Fibroblast of skin of scalp (primary cell): ENCODE data around the gene TNFRSF14.
A peak's percentile ranks its signal among the peaks of the same experiment; 100 is the strongest.

Experiments
- DNase-seq: peaks from one replicate; pipeline ENCODE4 v3.0.0-alpha.2; 2013

TNFRSF14 gene

DNA sequence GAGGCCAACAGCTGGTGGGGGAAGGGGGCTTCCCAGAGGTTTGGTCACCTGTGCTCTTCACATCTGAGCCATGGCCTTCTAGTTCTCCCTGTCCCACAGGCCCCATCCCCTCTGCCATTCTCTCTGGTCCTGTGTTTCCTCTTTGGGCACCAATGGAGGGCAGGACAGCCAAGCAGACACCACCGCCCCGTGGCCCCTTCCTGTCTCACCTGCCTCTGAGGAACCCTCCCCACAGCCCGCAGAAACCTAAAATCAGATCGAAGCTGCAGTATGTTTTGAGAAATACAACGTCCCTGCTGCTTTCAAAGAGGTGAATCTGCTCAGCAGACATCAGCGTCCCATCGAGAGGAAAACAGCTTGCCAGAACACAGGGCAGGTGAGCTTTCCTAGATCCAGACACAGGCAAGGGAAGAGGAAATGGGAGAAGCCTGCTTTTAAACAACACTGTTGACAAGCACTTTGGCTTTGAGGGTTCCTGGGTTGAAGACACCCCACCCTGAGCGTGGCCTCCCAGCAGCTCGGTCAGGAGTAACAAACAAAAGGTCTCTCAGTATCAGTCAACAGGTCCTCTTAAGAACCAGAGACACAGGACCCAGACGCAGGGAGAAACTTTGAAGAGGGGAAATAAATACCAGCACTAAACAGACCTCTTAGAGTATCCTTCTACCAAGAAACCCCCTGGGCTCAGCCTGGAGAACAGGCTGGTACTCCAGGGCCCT lies 32.1 kb upstream of the TNFRSF14 start:
- DNase-seq: no peak

- DNase-seq: no peak
These were observed 30.6 kb upstream of the TNFRSF14 start for GRCh38 chr1:2525572-2525919.

GRCh38 chr1:2525920-2526823 lies 30.0 kb upstream of the TNFRSF14 start, which contains the start of gene PANK4:
PANK4 (minus strand) TSS chr1:2526596; CDS start chr1:2526587, 9 bp downstream.
- DNase-seq: peak; percentile 94

DNA sequence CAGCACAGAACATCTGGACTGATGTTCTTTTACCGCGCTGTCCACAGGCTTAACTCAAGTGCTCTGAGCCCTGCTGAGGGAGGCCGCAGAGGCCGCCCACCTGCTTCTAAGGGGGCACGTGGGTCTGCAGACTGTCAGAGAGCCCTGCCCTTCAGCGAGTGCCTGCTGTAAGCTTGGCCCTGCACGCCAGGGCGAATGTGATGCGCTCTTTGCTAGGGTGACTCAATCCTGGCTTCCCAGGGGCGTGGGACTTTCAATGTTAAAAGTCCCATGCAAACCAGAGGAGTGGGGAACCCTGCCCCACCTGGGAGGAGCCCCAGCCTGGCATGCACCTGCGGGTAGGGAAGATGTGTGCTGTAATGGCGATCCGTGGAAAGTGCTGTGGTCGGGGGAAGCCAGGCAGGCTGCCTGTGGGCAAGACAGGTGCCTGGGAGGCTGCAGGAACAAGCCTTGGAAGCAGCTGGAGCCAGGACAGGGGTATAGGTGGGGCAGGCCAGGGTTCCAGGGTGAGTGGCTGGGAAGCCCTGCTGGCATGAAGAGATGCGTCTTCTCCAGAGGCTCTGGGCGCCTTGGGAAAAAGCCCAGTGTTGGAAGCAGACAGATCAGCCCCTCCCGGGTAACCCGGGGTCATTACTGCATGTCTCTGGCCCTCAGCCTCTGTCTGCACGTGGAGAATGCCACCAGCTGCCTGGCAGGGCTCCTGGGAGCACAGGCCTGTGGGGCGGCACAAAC lies 29.2 kb upstream of the TNFRSF14 start:
- peak; percentile 44 for DNase-seq

DNA sequence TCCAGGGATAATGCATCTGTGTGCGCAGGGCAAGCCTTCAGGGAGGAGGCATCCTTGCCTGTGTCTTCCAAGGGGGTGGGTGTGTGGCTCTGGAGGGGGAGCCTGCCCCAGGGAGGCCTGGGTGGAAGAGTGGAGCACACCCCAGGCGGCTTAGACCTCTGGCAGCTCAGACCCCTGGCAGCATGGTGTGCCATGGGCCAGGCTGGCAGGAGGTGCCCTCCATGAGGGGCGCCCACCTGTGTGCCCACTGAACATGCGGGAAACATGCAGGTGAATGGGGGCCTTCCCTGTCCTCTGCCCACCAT lies 28.7 kb upstream of the TNFRSF14 start:
- DNase-seq: no peak

- no peak for DNase-seq
These were observed 28.2 kb upstream of the TNFRSF14 start for GRCh38 chr1:2528016-2528415.

DNA sequence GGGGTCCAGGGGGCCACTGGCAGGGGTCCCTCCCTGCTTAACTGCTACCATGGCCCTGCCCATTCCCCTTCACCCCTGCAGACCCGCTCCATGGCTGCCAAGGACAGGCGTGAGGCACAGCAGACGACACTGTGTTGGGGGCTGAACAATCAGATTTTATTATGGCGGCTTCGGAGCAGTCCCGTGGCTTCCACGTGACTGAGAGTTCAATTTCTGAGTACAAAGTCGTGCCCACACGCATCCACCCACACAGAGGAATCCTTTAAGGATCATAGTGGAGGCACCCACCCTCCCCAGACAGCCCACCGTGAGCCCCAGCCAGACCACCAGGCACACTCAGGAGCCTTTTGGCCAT lies 27.6 kb upstream of the TNFRSF14 start:
- no peak for DNase-seq

DNA sequence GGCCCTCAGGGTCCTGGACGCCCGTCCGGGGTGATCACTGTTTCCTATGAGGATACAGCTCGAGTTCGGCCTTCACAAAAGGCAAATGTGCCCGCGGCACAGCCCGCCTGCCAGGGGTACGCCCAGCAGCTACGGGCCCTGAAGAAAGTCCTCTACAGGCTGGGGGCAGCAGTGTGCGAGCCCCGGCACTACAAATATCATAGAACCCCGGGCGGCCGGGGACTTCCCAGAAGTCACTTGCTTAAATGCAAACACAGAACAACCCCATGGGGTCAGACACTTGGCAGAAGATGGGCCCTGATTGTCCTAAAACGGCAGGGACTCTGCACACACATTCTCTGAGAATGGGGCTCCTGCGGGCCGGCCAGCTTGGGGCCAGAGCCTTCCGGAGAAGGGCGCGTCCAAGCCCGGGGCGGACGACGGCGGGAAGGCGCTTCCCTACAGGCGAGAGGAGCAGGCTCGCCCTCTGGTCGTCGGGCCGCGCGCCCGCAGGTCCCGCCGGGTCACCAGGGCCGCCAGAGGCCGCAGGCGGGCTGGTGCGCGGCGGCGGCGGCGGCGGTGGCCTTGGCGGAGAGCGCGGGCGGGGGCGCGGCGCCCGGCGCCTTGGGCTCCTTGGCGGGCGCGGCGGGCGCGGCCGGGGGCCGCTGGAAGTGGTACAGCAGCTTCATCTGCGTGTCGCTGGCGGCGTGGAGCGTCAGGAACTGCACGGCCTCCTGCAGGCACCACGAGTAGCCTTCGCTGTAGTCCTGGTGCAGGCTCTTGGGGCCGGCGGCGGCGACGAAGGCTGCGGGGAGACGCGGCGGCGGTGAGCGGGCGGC lies 27.0 kb upstream of the TNFRSF14 start:
- peak; percentile 46 for DNase-seq

DNA sequence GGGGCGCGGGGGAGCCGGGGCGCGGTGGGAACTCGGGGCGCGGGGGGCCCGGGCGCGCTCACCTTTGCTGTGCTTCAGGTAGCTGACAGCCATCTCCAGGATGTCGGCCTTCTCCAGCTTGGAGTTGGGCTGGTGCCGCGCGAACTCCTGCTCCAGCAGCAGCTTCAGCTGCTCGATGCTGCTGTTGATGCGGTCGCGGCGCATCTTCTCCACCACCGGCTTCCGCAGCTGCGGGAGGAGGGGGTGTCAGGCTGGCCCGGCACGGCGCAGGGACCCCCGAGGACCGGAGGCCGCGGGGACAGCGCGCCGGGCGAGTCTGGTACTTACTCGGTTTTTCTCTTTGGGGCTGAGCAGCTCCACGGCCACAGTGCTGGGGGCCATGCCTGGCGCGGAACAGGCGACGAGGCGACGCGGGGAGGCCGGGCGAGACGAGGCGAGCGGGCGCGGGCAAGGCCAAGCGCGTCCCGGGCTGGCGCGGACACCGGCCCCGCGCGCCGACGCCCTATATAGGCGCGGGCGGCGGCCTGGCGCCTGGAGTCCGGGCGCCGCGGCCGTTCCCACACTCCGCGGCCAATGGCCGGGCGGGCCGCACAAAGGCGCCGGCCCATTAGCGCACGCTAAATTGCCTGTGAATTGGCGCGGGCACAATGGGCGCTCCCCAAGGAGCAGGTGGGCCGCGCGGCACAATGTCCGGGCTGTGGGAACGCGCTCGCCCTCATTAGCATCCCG lies 26.2 kb upstream of the TNFRSF14 start, which contains the start of gene HES5:
TSS of gene HES5 (minus strand) at position 480 of the 729 bp plus-strand sequence. CDS start at position 381, 99 bp downstream.
- DNase-seq: no peak

DNA sequence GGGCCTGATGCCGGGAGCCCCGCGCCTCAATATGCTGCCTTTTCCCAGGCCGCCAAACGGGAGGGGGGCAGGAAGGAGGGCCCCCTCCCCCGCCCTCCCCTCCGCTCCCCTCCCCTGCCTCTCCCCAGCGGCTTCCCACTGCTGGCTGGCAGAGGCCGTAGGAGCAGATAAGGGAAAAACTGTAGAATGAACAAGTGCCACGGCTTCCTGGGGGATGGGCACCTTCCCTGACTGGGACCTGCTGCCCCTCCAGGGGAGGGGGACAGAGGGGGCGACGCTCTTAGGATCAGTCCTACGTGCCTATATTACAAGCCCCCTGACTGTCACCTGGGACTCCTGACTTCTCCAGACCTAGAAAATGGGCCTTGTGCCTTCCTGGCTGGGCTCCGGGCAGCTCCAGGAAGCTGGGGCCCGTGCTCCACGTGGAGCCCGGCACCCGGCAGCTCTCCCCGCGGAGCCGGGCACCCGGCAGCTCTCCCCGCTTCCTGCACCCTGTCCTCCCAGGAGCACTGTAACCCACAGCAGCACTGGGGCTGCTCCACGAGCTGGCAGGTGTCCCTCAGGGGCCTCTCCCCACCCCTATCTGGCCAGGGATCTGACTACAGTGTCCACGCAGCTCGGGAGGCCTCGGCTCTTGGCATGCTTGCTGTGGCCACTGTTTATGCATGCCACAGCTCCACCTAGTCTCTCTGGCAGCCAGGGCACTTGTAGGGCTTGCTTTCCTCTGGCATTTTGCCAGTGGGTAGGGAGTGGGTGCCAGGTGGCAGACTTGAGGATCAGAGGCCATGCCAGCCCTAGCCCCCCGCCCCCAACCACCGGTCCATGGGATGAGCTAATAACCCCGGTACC lies 25.4 kb upstream of the TNFRSF14 start:
- no peak for DNase-seq

DNA sequence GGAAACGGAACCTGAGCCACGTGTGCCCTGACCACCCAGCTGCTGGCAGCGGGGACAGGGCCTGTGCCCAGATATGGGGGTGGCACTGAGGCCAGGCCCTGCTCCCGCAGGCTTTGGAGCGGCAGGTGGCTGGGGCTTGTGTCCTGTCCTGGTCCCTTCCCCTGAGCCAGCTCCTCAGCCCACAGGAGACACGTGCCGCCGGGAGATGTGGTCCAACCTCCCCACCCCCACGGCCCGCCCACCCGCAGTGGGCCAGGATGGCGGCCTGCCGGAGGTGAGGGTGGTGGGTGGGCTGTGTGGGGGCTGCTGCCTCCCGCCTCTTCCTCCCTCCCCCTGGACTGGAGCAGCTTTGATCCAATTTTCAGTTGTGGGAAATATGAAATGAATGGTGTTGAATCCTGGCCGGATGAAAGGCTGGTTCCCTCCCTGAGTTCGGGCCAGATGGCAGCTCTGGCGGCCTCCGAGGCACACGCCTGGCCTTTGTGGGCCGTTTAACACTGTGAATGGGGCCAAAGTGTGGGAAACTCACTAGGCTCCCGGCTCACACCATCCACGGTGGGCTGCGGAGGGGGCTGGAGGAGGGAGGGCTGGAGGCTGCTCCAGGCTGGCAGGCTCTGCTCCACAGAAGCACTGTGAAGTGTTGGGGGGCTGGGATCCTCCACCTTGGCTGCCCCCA lies 23.5 kb upstream of the TNFRSF14 start:
- no peak for DNase-seq

GRCh38 chr1:2533365-2533764 lies 22.8 kb upstream of the TNFRSF14 start:
- DNase-seq: peak; percentile 79

DNA sequence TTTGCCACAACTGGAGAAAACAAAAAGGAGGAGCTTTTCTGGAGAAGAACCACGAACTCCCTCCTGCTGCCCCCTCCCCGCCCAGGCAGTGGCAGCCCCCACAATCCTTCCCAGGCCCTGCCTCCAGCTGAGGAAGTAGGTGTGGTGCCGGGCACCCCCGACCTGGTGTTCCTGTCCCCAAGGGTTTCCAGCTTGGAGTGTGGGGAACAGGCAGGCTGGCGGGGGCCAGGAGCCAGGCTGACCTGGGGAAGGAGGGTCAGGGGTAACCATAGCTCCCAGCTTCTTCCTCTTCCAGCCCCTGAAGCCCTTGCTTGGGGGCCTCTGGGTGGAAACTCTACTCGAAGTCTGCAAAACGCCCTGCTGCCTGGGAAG lies 21.9 kb upstream of the TNFRSF14 start:
- DNase-seq: no peak

DNA sequence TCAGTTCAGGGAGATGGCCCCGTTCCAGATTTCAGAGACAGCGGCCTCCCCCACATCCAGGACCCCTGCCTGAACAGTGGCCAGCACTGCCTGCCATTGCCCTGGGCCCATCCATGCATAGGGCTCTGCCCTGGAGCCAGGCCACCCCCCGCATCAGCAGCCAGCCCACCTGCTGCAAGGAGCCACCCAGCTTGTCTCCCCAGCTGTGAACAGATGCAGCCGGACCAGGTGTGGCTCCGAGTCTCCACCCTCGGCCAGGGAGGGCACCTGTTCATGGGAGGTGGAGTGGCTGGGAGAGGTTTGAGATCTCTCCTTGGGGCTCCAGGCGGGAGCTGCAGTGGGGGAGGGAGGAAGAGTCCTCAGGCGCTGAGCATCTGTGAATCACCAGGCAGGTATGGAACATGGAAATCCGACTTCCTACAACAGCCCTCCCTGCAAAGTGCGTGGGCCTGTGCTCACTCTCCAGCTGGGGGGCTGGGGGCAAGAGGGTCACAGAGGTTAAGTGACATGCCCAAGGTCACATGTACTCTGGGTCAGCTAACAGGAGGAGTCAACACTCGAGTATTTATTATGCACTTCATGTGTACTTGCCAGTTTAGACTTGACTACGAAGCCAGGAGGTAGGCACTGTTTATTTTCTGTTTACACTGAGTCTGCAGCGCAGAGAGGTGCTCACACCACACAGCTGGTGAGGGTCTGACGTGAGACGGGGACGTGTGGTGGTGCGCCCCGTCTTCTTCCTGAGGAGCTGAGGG lies 21.3 kb upstream of the TNFRSF14 start:
- DNase-seq: peak; percentile 44

DNA sequence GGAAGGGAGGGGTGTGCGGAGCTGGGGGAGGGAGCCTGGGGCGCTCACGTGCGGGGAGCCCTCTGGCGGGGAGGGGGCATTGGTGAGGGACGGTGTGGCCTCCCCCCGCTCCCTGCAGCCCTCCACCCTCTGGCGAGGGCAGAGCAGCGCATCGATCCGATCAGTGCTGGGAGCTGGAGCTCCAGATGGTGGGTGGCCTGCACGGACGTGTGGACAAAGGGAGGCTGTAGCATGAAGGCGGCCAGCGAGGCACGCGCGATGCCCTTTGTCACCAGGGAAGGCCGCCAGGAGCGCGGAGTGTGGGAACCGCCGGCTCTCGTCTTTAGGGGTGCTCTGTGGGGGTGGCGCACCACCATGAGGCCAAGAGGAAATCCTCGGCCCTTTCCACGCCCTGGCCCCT lies 20.7 kb upstream of the TNFRSF14 start:
- no peak for DNase-seq

DNA sequence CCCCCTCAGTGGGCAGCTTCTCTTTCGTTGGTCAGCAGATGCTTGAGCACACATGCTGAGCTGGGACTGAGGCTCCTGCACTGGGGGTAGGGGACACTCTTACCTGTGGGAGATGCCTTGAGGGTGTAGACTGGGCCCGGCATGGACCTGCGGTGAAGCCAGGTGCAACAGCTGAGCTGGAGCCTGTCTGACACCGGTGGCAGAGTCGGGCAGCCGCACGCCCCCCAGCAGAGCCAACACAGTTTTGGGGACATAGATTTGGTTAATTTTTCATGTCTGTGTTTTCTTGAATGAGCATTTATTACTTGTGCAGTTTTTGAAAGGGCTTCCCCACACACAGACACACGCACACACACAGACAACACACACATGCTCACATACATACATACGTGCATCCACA lies 20.2 kb upstream of the TNFRSF14 start:
- DNase-seq: no peak

- DNase-seq: no peak
These were observed 18.4 kb upstream of the TNFRSF14 start for GRCh38 chr1:2537784-2538115.

DNA sequence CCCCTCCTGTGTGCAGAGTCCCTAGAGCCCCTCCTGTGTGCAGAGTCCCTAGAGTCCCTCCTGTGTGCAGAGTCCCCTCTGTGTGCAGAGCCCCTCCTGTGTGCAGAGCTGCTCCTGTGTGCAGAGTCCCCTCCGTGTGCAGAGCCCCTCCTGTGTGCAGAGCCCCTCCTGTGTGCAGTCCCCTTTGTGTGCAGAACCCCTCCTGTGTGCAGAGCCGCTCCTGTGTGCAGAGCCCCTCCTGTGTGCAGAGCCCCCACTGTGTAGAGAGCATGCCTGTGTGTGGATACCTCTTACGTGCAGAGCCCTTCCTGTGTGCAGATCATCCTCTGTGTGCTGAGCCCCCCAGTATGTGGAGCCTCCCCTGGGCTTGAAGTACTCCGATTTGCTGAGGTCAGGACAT lies 17.8 kb upstream of the TNFRSF14 start:
- DNase-seq: no peak

GRCh38 chr1:2538872-2539271 lies 17.3 kb upstream of the TNFRSF14 start:
- no peak for DNase-seq
